Natural killer cell (primary cell): Measurements from ENCODE around the gene CUX1. TPM values are rescaled to one million over a fixed set of nuclear protein-coding genes. Genes with fewer than 3 reads are reported as not detected.
"Not testable (repeated sequence)": the region's sequence is repeated elsewhere in the genome, so short reads cannot be mapped to it uniquely, and the experiment has no call there.

Experiments
- ATAC-seq, 3 donors: fragments of 150-1000 bp in 2 of 3; fragments of 200-7000 bp in 1 of 3; cut with Tn5 transposase; 1 replicate in 1 of 3; 2 replicates in 2 of 3; pipeline ENCODE4 v1.10.0; 2021; ENCODE audit warnings: mild to moderate bottlenecking in 2 of 3, moderate library complexity in 2 of 3
- DNase-seq, 2 donors: peaks; one replicate each; pipeline versions ENCODE4 v3.0.0 to v3.0.0-alpha.2; 2013 to 2021; ENCODE audit warnings: mixed read lengths in 1 of 2
- H3K27ac ChIP-seq: one replicate; pipeline ENCODE4 v1.5.1; 2013; ENCODE audit warnings: mild to moderate bottlenecking, low read length
- H3K27me3 ChIP-seq: one replicate; pipeline ENCODE4 v1.6.1; 2013; ENCODE audit warnings: low read length; ENCODE audit not compliant: control insufficient read depth, insufficient read depth
- H3K36me3 ChIP-seq: one replicate; pipeline ENCODE4 v1.6.1; 2013; ENCODE audit warnings: low read length; ENCODE audit not compliant: control insufficient read depth, insufficient read depth
- H3K4me1 ChIP-seq: one replicate; pipeline ENCODE4 v1.6.1; 2013; ENCODE audit warnings: low read length; ENCODE audit not compliant: control insufficient read depth, insufficient read depth
- H3K4me3 ChIP-seq: one replicate; pipeline ENCODE4 v1.5.1; 2013; ENCODE audit warnings: low read length
- H3K9me3 ChIP-seq: one replicate; pipeline ENCODE4 v1.6.1; 2013; ENCODE audit warnings: low read length; ENCODE audit not compliant: control insufficient read depth, insufficient read depth
- H3K27ac Mint-ChIP-seq, 2 donors: one replicate each; pipeline ENCODE4 v1.8.0; 2022; ENCODE audit warnings: mild to moderate bottlenecking in 2 of 2, mixed read lengths in 2 of 2, moderate library complexity in 1 of 2
- H3K27me3 Mint-ChIP-seq, 2 donors: one replicate each; pipeline ENCODE4 v1.8.0; 2022; ENCODE audit warnings: low read depth in 2 of 2, mixed read lengths in 2 of 2
- H3K36me3 Mint-ChIP-seq: one replicate; pipeline ENCODE4 v1.8.0; 2022; ENCODE audit warnings: mixed read lengths
- H3K4me1 Mint-ChIP-seq, 2 donors: one replicate each; pipeline ENCODE4 v1.8.0; 2022; ENCODE audit warnings: mixed read lengths in 2 of 2
- H3K4me3 Mint-ChIP-seq: one replicate; pipeline ENCODE4 v1.8.0; 2022; ENCODE audit warnings: mild to moderate bottlenecking, moderate library complexity, mixed read lengths
- H3K9me3 Mint-ChIP-seq, 2 donors: one replicate each; pipeline ENCODE4 v1.8.0; 2022; ENCODE audit warnings: mixed read lengths in 2 of 2
- CTCF ChIP-seq: fragments of 200-600 bp; IDR thresholded peaks from one replicate; pipeline ENCODE4 v1.8.0; 2022; ENCODE audit warnings: antibody characterized with exemption
- WGBS: methylation state at CpG from one replicate; pipeline ENCODE4 v1.1.7; 2013; ENCODE audit warnings: missing lambda C conversion rate; ENCODE audit not compliant: insufficient coverage; 5-methylcytosine and 5-hydroxymethylcytosine counted together
- intact Hi-C: fragments of 100-400 bp; cut with micrococcal nuclease; formaldehyde crosslinking; loops from one replicate; pipeline ENCODE4 v1.14.2; 2022
- total RNA-seq, 4 donors: library from RNA; stranded (reverse); fragments of 120-200 nt in 1 of 4; gene quantifications; one replicate each; pipeline versions ENCODE4 v1.2.3 to v1.2.4, GENCODE V29; 2013 to 2022

Gene CUX1
- total RNA-seq, 3 donors from 2014 or later (not counting 1 experiment from before 2014, with no cell fraction given): 59.8 to 77.4 (median 73.6) TPM

GRCh38 chr7:101820703-101821102 is 3.3 kb downstream of the CUX1 start:
- TF ChIP-seq CTCF: no peak
- no peaks in the 10 kb centered on the region for H3K27me3 Mint-ChIP-seq
- no peak overlapping the region for H3K4me3 ChIP-seq

DNA sequence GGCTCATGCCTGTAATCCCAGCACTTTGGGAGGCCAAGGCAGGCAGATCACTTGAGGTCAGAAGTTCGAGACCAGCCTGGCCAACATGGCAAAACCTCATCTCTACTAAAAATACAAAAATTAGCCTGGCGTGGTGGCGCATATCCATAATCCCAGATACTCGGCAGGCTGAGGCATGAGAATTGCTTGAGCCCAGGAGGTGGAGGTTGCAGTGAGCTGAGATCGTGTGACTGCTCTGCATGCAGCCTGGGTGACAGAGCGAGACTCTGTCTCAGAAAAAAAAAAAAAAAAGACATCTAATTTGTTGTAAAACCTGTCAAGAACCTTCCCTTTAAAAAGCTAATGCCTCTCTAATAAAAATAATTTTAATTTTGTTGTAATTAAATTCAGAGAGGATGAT is 5.2 kb downstream of the CUX1 start:
- 95% methylated on average over 5 of the region's 6 CpGs for WGBS
- H3K4me1 ChIP-seq, H3K9me3 Mint-ChIP-seq, H3K4me3 ChIP-seq, H3K36me3 ChIP-seq, H3K9me3 ChIP-seq, H3K27ac Mint-ChIP-seq, DNase-seq, H3K27ac ChIP-seq, ATAC-seq, H3K27me3 ChIP-seq, intact Hi-C loops, H3K27me3 Mint-ChIP-seq, H3K4me3 Mint-ChIP-seq, H3K36me3 Mint-ChIP-seq: not testable (repeated sequence)
- H3K4me1 Mint-ChIP-seq: peaks cover 20 to 43% of the 10 kb centered on the region in 2 donors

More at GRCh38 chr7:101820703-101821102, 3.3 kb downstream of the CUX1 start:
- Mint-ChIP-seq H3K36me3 (no peaks in the 10 kb centered on the region), H3K27ac (no peak overlapping the region), H3K9me3 (no peaks in the 10 kb centered on the region), H3K4me3 (no peak overlapping the region), H3K4me1 (peaks cover 19 to 32% of the 10 kb centered on the region in 2 donors)
- H3K36me3 ChIP-seq: no peaks in the 10 kb centered on the region
- DNase-seq (no peak), ATAC-seq (no peak)
- H3K4me1 ChIP-seq: peaks cover 4% of the 10 kb centered on the region
- H3K27me3 ChIP-seq: no peaks in the 10 kb centered on the region
- intact Hi-C loops: no loop called here
- no peak overlapping the region for H3K27ac ChIP-seq
- H3K9me3 ChIP-seq: no peaks in the 10 kb centered on the region
- WGBS: 95% methylated on average over 7 of the region's 8 CpGs

GRCh38 chr7:101823096-101823495 is 5.7 kb downstream of the CUX1 start:
- Histone ChIP-seq H3K4me3 (no peak overlapping the region), H3K27me3 (no peaks in the 10 kb centered on the region), H3K4me1 (no peaks in the 10 kb centered on the region), H3K27ac (no peak overlapping the region), H3K9me3 (no peaks in the 10 kb centered on the region), H3K36me3 (no peaks in the 10 kb centered on the region)
- no peak for TF ChIP-seq CTCF
- ATAC-seq (no peak), DNase-seq (no peak)
- WGBS: 88% methylated on average over 11 of the region's 11 CpGs
- peaks cover 19 to 41% of the 10 kb centered on the region in 2 donors for H3K4me1 Mint-ChIP-seq
- no peaks in the 10 kb centered on the region for H3K36me3 Mint-ChIP-seq
- H3K27ac Mint-ChIP-seq: no peak overlapping the region
- no peak overlapping the region for H3K4me3 Mint-ChIP-seq
- H3K9me3 Mint-ChIP-seq: no peaks in the 10 kb centered on the region
- intact Hi-C loops: no loop called here
- no peaks in the 10 kb centered on the region for H3K27me3 Mint-ChIP-seq

GRCh38 chr7:101823596-101823995 is 6.2 kb downstream of the CUX1 start:
- Histone ChIP-seq H3K9me3 (no peaks in the 10 kb centered on the region), H3K27ac (no peak overlapping the region), H3K36me3 (no peaks in the 10 kb centered on the region), H3K4me1 (no peaks in the 10 kb centered on the region), H3K4me3 (no peak overlapping the region), H3K27me3 (no peaks in the 10 kb centered on the region)
- H3K27ac Mint-ChIP-seq: no peak overlapping the region
- no peaks in the 10 kb centered on the region for H3K36me3 Mint-ChIP-seq
- DNase-seq (no peak), ATAC-seq (no peak)
- intact Hi-C loops: no loop called here
- H3K9me3 Mint-ChIP-seq: no peaks in the 10 kb centered on the region
- no peaks in the 10 kb centered on the region for H3K27me3 Mint-ChIP-seq
- H3K4me1 Mint-ChIP-seq: peaks cover 14 to 41% of the 10 kb centered on the region in 2 donors
- no peak for TF ChIP-seq CTCF
- 96% methylated on average over 3 of the region's 5 CpGs for WGBS
- no peak overlapping the region for H3K4me3 Mint-ChIP-seq
